KG1 (cell line): ENCODE data around the gene EBF3.

Experiments
- DNase-seq: peaks from one replicate; lab custom pipeline; 2025; lab: John Stamatoyannopoulos, UW

The EBF3 gene

GRCh38 chr10:129911451-129912165, 52.5 kb downstream of the EBF3 start:
- DNase-seq: no peak

- no peak for DNase-seq
Observed at GRCh38 chr10:129910861-129911260, 53.2 kb downstream of the EBF3 start.

GRCh38 chr10:129909531-129910256, 54.4 kb downstream of the EBF3 start:
- DNase-seq: no peak

GRCh38 chr10:129909080-129909479, 55.0 kb downstream of the EBF3 start:
- no peak for DNase-seq

- DNase-seq: no peak
Observed at GRCh38 chr10:129908406-129908805, 55.7 kb downstream of the EBF3 start.

- DNase-seq: no peak
Observed at GRCh38 chr10:129905553-129905952, 58.5 kb downstream of the EBF3 start.

- no peak for DNase-seq
Observed at GRCh38 chr10:129904323-129904722, 59.8 kb downstream of the EBF3 start.

- DNase-seq: no peak
Observed at GRCh38 chr10:129901389-129902006, 62.6 kb downstream of the EBF3 start.

- DNase-seq: no peak
Observed at GRCh38 chr10:129900825-129901224, 63.2 kb downstream of the EBF3 start.

- DNase-seq: no peak
Observed at GRCh38 chr10:129899276-129900130, 64.6 kb downstream of the EBF3 start.

- DNase-seq: no peak
Observed at GRCh38 chr10:129898706-129899268, 65.3 kb downstream of the EBF3 start.

- no peak for DNase-seq
Observed at GRCh38 chr10:129897871-129898626, 66.0 kb downstream of the EBF3 start.

GRCh38 chr10:129896860-129897200, 67.2 kb downstream of the EBF3 start:
- no peak for DNase-seq

GRCh38 chr10:129896136-129896859, 67.8 kb downstream of the EBF3 start:
- DNase-seq: no peak

- no peak for DNase-seq
Observed at GRCh38 chr10:129895811-129896135, 68.3 kb downstream of the EBF3 start.

- DNase-seq: no peak
Observed at GRCh38 chr10:129894698-129895097, 69.4 kb downstream of the EBF3 start.

- DNase-seq: no peak
Observed at GRCh38 chr10:129893104-129894089, 70.7 kb downstream of the EBF3 start.

- DNase-seq: no peak
Observed at GRCh38 chr10:129892548-129893052, 71.5 kb downstream of the EBF3 start.

GRCh38 chr10:129891806-129892205, 72.3 kb downstream of the EBF3 start:
- no peak for DNase-seq
